HT1080 (cell line): ENCODE data around the gene KLK2. TPM values are rescaled to one million over a fixed set of nuclear protein-coding genes. Genes with fewer than 3 reads are reported as not detected.

Experiments used
- DNase-seq: peaks from one replicate; pipeline ENCODE4 v3.0.0-alpha.2; 2015; ENCODE audit warnings: low read depth
- total RNA-seq: library from RNA; depleted of rRNA; stranded (reverse); fragments of >200 nt; shearing (Covaris generic); gene quantifications from 2 replicates; pipeline ENCODE4 v1.2.3, GENCODE V29; 2014

The KLK2 gene
- total RNA-seq, 1 experiment from 2014 or later, result not detected

DNA sequence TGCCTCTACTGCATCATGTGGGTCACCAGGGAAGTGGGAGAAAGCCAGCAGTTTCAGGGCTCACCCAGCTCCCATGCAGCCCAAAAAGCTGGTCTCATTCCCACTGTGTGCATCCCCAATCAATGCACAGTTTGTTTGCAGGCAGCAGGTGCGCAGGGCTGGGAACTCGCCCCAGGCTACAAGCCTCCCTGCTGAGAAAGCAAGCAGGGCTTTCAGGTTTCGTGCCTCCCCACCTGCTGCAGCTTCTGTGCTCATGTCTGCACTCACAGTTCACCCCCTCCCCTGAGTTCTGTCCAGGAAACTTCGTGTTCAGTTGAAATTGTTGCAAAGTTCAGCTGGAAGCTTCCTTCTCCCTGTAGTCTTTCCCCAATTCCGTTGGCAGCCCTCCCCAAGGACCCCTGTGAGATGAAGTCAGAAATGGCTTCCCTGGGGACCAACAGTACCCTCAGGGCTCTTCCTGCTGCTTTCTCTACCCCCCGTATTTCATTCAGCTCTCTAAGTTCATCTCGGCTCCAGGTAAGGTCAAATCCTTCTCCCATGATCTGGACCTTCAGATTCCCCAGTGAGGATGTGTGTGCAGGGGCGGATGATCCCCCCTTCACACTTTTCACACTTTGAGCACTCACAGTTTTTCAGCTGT is 28.8 kb upstream of the KLK2 start:
- no peak for DNase-seq

DNA sequence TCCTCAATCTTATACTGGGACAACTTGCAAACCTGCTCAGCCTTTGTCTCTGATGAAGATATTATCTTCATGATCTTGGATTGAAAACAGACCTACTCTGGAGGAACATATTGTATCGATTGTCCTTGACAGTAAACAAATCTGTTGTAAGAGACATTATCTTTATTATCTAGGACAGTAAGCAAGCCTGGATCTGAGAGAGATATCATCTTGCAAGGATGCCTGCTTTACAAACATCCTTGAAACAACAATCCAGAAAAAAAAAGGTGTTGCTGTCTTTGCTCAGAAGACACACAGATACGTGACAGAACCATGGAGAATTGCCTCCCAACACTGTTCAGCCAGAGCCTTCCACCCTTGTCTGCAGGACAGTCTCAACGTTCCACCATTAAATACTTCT is 22.5 kb upstream of the KLK2 start:
- no peak for DNase-seq

DNA sequence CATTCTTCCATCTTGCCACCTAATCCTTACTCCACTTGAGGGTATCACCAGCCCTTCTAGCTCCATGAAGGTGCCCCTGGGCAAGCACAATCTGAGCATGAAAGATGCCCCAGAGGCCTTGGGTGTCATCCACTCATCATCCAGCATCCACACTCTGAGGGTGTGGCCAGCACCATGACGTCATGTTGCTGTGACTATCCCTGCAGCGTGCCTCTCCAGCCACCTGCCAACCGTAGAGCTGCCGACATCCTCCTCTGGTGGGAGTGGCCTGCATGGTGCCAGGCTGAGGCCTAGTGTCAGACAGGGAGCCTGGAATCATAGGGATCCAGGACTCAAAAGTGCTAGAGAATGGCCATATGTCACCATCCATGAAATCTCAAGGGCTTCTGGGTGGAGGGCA is 21.6 kb upstream of the KLK2 start:
- no peak for DNase-seq

DNA sequence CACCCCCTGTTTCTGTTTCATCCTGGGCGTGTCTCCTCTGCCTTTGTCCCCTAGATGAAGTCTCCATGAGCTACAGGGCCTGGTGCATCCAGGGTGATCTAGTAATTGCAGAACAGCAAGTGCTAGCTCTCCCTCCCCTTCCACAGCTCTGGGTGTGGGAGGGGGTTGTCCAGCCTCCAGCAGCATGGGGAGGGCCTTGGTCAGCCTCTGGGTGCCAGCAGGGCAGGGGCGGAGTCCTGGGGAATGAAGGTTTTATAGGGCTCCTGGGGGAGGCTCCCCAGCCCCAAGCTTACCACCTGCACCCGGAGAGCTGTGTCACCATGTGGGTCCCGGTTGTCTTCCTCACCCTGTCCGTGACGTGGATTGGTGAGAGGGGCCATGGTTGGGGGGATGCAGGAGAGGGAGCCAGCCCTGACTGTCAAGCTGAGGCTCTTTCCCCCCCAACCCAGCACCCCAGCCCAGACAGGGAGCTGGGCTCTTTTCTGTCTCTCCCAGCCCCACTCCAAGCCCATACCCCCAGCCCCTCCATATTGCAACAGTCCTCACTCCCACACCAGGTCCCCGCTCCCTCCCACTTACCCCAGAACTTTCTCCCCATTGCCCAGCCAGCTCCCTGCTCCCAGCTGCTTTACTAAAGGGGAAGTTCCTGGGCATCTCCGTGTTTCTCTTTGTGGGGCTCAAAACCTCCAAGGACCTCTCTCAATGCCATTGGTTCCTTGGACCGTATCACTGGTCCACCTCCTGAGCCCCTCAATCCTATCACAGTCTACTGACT is 18.4 kb upstream of the KLK2 start, which contains the start of gene KLK3:
KLK3 (plus strand) TSS at position 280 of the 775 bp plus-strand sequence; CDS start at position 321, 41 bp downstream.
- no peak for DNase-seq

DNA sequence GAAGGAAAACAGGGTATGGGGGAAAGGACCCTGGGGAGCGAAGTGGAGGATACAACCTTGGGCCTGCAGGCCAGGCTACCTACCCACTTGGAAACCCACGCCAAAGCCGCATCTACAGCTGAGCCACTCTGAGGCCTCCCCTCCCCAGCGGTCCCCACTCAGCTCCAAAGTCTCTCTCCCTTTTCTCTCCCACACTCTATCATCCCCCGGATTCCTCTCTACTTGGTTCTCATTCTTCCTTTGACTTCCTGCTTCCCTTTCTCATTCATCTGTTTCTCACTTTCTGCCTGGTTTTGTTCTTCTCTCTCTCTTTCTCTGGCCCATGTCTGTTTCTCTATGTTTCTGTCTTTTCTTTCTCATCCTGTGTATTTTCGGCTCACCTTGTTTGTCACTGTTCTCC is 15.9 kb upstream of the KLK2 start:
- DNase-seq, result no peak

DNA sequence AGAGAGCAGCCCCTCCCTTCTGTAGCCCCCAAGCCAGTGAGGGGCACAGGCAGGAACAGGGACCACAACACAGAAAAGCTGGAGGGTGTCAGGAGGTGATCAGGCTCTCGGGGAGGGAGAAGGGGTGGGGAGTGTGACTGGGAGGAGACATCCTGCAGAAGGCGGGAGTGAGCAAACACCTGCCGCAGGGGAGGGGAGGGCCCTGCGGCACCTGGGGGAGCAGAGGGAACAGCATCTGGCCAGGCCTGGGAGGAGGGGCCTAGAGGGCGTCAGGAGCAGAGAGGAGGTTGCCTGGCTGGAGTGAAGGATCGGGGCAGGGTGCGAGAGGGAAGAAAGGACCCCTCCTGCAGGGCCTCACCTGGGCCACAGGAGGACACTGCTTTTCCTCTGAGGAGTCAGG is 14.4 kb upstream of the KLK2 start:
- no peak for DNase-seq

DNA sequence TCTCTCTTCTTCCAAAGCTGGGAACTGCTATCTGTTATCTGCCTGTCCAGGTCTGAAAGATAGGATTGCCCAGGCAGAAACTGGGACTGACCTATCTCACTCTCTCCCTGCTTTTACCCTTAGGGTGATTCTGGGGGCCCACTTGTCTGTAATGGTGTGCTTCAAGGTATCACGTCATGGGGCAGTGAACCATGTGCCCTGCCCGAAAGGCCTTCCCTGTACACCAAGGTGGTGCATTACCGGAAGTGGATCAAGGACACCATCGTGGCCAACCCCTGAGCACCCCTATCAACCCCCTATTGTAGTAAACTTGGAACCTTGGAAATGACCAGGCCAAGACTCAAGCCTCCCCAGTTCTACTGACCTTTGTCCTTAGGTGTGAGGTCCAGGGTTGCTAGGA is 13.4 kb upstream of the KLK2 start:
- DNase-seq, result no peak

DNA sequence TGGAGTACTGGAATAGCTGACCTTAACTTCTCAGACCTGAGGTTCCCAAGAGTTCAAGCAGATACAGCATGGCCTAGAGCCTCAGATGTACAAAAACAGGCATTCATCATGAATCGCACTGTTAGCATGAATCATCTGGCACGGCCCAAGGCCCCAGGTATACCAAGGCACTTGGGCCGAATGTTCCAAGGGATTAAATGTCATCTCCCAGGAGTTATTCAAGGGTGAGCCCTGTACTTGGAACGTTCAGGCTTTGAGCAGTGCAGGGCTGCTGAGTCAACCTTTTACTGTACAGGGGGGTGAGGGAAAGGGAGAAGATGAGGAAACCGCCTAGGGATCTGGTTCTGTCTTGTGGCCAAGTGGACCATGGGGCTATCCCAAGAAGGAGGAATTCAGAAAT is 12.2 kb upstream of the KLK2 start:
- no peak for DNase-seq

DNA sequence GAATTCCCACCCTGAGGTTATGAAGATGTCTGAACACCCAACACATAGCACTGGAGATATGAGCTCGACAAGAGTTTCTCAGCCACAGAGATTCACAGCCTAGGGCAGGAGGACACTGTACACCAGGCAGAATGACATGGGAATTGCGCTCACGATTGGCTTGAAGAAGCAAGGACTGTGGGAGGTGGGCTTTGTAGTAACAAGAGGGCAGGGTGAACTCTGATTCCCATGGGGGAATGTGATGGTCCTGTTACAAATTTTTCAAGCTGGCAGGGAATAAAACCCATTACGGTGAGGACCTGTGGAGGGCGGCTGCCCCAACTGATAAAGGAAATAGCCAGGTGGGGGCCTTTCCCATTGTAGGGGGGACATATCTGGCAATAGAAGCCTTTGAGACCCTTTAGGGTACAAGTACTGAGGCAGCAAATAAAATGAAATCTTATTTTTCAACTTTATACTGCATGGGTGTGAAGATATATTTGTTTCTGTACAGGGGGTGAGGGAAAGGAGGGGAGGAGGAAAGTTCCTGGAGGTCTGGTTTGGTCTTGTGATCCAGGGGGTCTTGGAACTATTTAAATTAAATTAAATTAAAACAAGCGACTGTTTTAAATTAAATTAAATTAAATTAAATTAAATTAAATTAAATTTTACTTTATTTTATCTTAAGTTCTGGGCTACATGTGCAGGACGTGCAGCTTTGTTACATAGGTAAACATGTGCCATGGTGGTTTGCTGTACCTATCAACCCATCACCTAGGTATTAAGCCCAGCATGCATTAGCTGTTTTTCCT is 11.5 kb upstream of the KLK2 start:
- no peak for DNase-seq

DNA sequence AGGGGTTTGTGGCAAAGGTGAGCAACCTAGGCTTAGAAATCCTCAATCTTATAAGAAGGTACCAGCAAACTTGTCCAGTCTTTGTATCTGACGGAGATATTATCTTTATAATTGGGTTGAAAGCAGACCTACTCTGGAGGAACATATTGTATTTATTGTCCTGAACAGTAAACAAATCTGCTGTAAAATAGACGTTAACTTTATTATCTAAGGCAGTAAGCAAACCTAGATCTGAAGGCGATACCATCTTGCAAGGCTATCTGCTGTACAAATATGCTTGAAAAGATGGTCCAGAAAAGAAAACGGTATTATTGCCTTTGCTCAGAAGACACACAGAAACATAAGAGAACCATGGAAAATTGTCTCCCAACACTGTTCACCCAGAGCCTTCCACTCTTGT is 3.8 kb upstream of the KLK2 start:
- no peak for DNase-seq

DNA sequence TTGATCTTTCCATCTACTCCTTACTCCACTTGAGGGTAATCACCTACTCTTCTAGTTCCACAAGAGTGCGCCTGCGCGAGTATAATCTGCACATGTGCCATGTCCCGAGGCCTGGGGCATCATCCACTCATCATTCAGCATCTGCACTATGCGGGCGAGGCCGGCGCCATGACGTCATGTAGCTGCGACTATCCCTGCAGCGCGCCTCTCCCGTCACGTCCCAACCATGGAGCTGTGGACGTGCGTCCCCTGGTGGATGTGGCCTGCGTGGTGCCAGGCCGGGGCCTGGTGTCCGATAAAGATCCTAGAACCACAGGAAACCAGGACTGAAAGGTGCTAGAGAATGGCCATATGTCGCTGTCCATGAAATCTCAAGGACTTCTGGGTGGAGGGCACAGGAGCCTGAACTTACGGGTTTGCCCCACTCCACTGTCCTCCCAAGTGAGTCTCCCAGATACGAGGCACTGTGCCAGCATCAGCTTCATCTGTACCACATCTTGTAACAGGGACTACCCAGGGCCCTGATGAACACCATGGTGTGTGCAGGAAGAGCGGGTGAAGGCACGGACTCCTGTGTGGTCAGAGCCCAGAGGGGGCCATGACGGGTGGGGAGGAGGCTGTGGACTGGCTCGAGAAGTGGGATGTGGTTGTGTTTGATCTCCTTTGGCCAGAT is 2.7 kb upstream of the KLK2 start:
- DNase-seq, result peak; percentile 74

DNA sequence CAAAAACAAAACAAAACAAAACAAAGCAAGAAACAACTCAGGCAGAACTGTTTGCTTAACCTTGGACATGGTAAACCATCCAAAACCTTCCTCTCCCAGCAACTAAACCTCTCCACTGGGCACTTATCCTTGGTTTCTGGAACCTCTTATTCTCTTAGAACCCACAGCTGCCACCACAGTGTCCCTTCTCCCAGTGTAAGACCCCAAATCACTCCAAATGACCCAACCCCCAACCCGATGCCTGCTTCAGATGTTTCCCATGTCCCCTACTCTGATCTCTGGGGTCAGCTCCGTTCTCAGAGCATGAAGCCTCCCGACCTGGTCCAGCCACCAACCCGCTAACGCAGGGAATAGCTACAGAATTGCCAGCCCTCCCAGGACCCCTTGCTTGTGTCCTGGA is 972 bp downstream of the KLK2 start:
- no peak for DNase-seq

DNA sequence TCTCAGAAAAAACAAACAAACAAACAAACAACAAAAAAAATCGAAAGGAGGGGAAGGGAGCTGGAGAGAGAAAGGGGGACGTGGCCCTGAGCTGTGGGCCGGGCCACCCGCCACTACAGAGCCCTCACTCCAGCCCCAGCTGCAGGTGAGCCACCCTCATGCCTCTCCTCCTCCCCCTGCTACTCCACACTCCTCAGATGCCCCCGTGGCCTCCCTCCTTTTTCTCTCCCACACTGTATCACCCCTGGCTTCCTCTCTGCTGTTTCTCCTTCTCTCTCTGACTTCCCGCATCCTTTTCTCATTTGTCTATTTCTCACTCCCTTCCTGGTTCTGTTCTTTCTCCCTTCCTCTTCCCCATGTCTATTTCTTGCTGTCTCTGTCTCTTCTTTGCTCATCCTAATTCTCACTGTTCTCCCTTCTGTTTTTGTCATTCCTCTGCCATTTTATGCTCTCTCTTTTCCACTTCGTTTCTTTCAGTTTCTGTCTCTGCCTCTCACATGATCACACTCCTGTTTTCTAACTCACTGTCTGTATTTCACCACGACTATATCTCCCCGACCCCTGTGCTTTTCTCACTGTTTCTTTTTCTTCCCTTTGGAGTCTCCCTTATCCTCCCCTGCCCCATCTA is 2.7 kb downstream of the KLK2 start:
- no peak for DNase-seq

DNA sequence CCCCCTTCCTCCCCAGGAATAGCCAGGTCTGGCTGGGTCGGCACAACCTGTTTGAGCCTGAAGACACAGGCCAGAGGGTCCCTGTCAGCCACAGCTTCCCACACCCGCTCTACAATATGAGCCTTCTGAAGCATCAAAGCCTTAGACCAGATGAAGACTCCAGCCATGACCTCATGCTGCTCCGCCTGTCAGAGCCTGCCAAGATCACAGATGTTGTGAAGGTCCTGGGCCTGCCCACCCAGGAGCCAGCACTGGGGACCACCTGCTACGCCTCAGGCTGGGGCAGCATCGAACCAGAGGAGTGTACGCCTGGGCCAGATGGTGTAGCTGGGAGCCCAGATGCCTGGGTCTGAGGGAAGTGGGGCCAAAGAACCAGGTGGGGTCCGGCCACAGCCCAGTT is 3.2 kb downstream of the KLK2 start:
- DNase-seq, result no peak

DNA sequence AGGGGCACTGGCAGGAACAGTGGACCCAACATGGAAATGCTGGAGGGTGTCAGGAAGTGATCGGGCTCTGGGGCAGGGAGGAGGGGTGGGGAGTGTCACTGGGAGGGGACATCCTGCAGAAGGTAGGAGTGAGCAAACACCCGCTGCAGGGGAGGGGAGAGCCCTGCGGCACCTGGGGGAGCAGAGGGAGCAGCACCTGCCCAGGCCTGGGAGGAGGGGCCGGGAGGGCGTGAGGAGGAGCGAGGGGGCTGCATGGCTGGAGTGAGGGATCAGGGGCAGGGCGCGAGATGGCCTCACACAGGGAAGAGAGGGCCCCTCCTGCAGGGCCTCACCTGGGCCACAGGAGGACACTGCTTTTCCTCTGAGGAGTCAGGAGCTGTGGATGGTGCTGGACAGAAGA is 4.1 kb downstream of the KLK2 start:
- no peak for DNase-seq

DNA sequence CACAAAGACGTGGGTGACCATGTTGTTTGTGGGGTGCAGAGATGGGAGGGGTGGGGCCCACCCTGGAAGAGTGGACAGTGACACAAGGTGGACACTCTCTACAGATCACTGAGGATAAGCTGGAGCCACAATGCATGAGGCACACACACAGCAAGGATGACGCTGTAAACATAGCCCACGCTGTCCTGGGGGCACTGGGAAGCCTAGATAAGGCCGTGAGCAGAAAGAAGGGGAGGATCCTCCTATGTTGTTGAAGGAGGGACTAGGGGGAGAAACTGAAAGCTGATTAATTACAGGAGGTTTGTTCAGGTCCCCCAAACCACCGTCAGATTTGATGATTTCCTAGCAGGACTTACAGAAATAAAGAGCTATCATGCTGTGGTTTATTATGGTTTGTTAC is 5.6 kb downstream of the KLK2 start:
- no peak for DNase-seq

DNA sequence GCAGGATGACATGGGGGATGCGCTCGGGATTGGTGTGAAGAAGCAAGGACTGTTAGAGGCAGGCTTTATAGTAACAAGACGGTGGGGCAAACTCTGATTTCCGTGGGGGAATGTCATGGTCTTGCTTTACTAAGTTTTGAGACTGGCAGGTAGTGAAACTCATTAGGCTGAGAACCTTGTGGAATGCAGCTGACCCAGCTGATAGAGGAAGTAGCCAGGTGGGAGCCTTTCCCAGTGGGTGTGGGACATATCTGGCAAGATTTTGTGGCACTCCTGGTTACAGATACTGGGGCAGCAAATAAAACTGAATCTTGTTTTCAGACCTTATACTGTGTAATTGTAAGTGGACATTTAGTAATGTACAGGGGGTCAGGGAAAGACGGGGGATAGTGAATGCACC is 7.0 kb downstream of the KLK2 start:
- DNase-seq, result no peak

DNA sequence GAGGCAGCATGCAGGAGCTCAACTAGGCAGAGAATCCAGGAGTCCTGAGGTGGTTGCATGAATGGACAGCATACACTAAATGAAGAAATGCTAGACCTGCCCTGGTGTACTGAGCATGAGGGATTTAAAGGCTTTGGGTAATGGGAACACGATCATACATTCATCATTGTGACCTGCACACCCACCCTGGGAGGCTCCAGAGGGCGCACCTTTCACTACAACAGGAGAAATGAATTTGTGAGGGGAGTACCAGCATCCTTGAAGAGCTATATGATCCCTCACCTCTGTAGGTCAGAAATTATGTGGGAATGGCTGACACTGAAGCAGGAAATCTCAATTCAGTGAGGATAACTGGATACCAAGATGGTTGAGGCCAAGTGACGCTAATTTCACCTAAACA is 8.9 kb downstream of the KLK2 start:
- no peak for DNase-seq

DNA sequence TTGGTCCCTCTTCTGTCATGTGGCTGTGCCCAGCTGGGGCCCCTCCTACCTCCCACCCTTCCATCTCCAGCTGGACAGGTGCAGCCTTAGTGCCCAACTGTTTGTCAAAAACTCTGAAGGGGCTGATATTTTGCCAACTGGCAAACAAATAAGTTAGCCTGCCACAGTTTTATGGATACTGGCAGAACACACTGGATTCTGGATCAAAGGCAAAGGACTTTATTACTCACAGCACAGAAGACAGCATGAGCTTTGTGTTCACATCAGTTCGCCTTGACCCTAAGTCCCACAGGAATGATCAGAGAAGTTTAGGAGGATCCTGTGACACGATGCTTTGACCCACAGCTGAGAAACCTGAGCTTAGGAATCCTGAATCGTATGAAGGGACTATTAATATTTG is 16.4 kb downstream of the KLK2 start:
- DNase-seq, result no peak

DNA sequence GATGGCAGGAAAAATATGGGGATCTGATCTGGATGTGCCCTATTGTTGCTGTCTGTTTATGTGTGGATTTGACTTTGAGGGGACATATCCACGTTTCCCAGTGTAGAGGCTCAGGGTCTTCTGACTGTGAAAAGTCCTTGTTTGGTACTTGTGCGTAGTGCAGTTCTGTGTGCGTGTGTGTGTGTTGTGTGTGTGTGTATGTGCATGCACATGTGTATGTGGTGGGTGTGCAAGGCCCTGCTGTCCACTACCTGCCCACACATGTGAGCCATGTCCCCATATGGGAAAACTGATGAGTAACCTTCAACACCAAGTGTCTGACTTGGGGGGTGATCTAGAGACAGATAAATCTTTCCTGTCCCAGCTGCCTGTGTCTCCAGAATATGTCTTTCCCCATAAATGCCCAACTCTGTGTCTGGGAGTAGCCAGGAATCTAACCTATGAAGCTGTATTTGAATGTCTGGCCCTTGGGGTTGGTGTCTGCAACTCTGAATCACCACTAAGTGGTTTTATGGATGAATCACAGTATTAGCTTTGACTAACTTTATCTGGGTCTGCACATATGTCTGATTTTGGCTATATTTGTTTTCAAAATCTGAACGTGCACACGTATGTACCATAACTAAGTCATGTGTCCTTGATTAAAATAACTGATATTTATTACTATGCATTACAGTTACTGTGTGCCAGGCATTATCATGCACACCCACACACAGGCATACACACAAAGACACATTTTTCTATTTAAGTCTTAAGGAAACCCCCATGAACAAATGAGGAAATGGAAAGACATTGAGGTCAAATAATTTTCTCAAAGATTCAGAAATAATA is 17.4 kb downstream of the KLK2 start:
- peak; percentile 64 for DNase-seq

DNA sequence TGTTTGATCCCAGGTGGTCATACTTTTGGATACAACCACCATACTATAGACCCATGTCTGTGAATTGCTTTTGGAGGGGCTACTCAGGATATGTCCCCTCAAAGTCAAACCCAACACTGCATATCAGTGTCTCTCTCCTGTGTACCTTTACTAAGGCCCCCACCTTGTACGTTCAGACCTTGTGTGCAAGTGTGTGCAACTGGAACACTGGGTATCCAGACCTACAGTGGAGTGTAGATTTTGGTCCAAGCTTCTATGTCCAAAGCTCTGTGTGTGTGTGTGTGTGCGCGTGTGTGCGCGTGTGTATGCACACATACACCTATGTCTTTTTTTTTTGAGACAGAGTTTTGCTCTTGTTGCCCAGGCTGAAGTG is 18.0 kb downstream of the KLK2 start:
- no peak for DNase-seq
